ENCODE measurements around the gene CDT1. TPM values are rescaled to one million over a fixed set of nuclear protein-coding genes. Genes with fewer than 3 reads are reported as not detected.

Gene CDT1
- total RNA-seq, 1 donor from 2014 or later, result 0.26 TPM

- DNase-seq (ENCODE audit: low read depth), result peak; percentile 43
- FAIRE-seq, result no peak
- H3K4me3 ChIP-seq (ENCODE audit: low read depth, low read length), result no peak overlapping the region
- peaks cover 4% of the 10 kb centered on the region for H3K36me3 ChIP-seq (ENCODE audit: control insufficient read depth, insufficient read depth, low read length)
- H3K27me3 ChIP-seq (ENCODE audit: control insufficient read depth, insufficient read depth, low read length), result no peaks in the 10 kb centered on the region
- TF ChIP-seq, protein P1, sequence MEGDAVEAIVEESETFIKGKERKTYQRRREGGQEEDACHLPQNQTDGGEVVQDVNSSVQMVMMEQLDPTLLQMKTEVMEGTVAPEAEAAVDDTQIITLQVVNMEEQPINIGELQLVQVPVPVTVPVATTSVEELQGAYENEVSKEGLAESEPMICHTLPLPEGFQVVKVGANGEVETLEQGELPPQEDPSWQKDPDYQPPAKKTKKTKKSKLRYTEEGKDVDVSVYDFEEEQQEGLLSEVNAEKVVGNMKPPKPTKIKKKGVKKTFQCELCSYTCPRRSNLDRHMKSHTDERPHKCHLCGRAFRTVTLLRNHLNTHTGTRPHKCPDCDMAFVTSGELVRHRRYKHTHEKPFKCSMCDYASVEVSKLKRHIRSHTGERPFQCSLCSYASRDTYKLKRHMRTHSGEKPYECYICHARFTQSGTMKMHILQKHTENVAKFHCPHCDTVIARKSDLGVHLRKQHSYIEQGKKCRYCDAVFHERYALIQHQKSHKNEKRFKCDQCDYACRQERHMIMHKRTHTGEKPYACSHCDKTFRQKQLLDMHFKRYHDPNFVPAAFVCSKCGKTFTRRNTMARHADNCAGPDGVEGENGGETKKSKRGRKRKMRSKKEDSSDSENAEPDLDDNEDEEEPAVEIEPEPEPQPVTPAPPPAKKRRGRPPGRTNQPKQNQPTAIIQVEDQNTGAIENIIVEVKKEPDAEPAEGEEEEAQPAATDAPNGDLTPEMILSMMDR (IDR thresholded peaks at IDR 0.05; ENCODE audit: insufficient read depth, low read length, severe bottlenecking), result no peak
Measured at GRCh38 chr16:88816736-88817535, 13.3 kb downstream of the CDT1 start.

DNA sequence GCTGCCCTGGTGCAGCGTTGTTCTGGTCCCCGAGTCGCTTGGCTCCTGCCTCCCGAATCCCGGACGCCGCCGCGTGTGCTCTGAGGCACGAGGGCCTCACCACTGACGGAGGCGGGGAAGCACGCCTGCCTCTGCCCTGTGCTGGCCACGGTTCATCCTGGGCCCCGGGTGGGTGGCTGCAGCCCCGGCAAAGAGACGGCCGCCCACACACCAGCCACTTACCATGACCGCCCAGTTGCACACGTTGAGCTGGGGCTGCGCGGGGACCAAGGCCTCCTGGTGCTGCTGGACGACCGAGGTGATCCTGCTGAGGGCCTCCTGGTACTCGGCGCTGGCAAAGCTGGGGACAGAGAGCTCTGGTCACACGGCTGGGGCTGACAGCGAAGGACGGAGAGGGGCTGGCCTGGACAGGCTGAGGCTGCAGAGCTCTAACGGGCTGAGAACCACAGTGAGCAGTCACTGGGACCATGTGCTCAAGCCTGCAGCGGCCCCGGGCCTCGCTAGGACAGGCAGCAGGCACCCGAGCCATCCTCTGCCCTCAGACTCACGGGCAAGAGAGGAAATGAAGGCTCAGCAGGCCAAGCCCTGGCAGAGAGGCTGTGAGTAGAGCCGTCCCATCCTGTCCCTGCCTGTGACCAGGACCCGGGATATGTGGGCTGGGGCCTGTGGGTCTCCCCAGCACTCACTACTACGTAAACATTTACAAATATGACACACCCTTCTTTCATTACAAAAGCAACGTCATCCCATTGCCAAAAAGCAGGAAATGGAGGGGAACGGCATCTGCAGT lies 14.4 kb downstream of the CDT1 start:
- TF ChIP-seq, protein P1 (IDR thresholded peaks at IDR 0.05; ENCODE audit: insufficient read depth, low read length, severe bottlenecking), result no peak
- H3K36me3 ChIP-seq (ENCODE audit: control insufficient read depth, insufficient read depth, low read length), result peaks cover 7% of the 10 kb centered on the region
- DNase-seq (ENCODE audit: low read depth) (peak; percentile 52), FAIRE-seq (no peak)
- H3K27me3 ChIP-seq (ENCODE audit: control insufficient read depth, insufficient read depth, low read length), result no peaks in the 10 kb centered on the region
- no peak overlapping the region for H3K4me3 ChIP-seq (ENCODE audit: low read depth, low read length)

DNA sequence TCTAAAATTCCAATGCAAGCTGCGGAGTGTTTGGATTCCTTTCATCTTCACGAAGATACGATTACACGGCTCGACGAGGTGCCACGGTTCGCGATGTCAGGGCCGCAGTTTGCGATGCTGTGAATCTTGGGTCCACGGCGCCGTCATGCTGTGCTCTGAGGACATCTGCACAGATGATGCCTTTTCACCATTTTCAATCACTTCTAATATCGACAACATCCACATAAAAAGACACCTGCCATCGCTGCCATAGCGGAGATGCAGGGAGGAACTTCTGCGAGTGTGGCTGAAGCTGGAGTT lies 14.9 kb downstream of the CDT1 start:
- TF ChIP-seq, protein P1 (IDR thresholded peaks at IDR 0.05; ENCODE audit: insufficient read depth, low read length, severe bottlenecking), result no peak
- FAIRE-seq, result no peak
- Histone ChIP-seq H3K27me3 (ENCODE audit: control insufficient read depth, insufficient read depth, low read length) (no peaks in the 10 kb centered on the region), H3K36me3 (ENCODE audit: control insufficient read depth, insufficient read depth, low read length) (peaks cover 7% of the 10 kb centered on the region), H3K4me3 (ENCODE audit: low read depth, low read length) (no peak overlapping the region)
- DNase-seq (ENCODE audit: low read depth), result no peak

- Histone ChIP-seq H3K4me3 (ENCODE audit: low read depth, low read length) (no peak overlapping the region), H3K36me3 (ENCODE audit: control insufficient read depth, insufficient read depth, low read length) (peaks cover 8% of the 10 kb centered on the region), H3K27me3 (ENCODE audit: control insufficient read depth, insufficient read depth, low read length) (no peaks in the 10 kb centered on the region)
- TF ChIP-seq, protein P1 (IDR thresholded peaks at IDR 0.05; ENCODE audit: insufficient read depth, low read length, severe bottlenecking), result no peak
- DNase-seq (ENCODE audit: low read depth) (no peak), FAIRE-seq (no peak)
Measured at GRCh38 chr16:88819126-88819525, 15.5 kb downstream of the CDT1 start.

DNA sequence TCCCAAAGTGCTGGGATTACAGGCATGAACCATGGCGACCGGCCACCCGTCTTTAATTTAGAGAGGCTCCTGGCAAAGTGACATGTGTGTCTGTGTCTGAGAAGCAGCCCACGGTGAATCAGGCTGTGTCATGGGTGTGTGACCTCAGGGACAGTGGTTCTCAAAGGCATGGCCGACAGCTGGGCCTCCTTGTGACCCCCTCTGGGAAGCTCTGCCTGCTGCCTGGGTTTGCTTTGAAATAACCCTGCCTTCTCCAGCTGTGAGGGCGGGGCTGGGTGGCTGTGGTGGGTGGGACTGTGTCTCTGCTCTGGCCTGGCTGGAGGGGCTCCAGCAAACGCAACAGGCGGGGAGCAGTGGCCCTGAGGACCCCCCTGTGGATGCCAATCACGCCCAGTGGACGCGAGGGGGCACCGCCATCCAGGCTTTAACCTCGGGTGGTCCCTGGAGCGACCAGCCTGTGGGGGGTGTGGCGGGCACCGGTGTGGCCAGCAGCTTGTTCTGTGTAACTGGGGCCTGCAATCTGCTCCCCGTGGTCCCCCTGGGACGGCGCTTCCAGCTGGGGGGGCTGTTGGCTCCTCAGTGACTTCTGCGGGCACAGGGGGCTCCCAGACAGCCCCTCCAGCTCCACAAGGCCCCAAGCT lies 16.9 kb downstream of the CDT1 start:
- TF ChIP-seq, protein P1 (IDR thresholded peaks at IDR 0.05; ENCODE audit: insufficient read depth, low read length, severe bottlenecking), result no peak
- Histone ChIP-seq H3K27me3 (ENCODE audit: control insufficient read depth, insufficient read depth, low read length) (no peaks in the 10 kb centered on the region), H3K36me3 (ENCODE audit: control insufficient read depth, insufficient read depth, low read length) (peaks cover 12% of the 10 kb centered on the region), H3K4me3 (ENCODE audit: low read depth, low read length) (no peak overlapping the region)
- DNase-seq (ENCODE audit: low read depth) (no peak), FAIRE-seq (no peak)

Data from bronchial epithelial cell (primary cell).